HEK293 (cell line): ENCODE measurements around the gene IL33.

Source experiments
- EGR2 ChIP-seq: fragments of 450-650 bp; formaldehyde crosslinking; IDR thresholded peaks from 2 replicates; pipeline ENCODE4 v1.5.1; 2016; ENCODE audit warnings: low read depth, missing biosample characterization, missing genetic modification characterization
- ZNF433 ChIP-seq: fragments of 450-650 bp; formaldehyde crosslinking; IDR thresholded peaks from 2 replicates; pipeline ENCODE4 v1.5.1; 2016; ENCODE audit warnings: missing biosample characterization, missing genetic modification characterization, low read depth

DNA sequence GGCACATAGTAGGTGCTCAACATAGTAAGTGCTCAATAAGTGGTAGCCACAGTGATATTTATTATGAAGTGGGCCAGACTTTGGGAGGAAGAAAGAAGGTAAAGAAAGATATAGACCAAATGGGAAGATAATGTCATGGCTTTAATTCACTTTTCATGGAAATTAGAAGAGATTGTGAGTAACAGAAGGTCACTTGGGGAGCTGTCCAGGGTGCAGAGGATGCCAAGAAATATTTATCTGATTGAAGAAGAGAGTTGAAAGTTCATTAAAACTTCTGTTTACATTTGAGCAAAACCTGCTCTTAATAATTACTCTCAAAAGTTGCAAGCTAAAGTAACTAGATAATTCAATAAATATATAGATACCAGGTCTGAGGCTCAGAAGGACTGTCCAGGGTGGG lies 28.3 kb upstream of the IL33 start:
- TF ChIP-seq ZNF433: no peak
- no peak for TF ChIP-seq EGR2 (tag by site-specific recombination)
